ENCODE data around the gene ENO2.
A peak's percentile ranks its signal among the peaks of the same experiment; 100 is the strongest.
"Not testable (repeated sequence)": the region's sequence is repeated elsewhere in the genome, so short reads cannot be mapped to it uniquely, and the experiment has no call there.

The ENO2 gene

GRCh38 chr12:6867413-6868210, 46.8 kb upstream of the ENO2 start, which contains the start of gene TPI1:
TSS of gene TPI1 (plus strand) at chr12:6867531. CDS start at chr12:6867567, 36 bp downstream.
- Histone ChIP-seq H3K4me3 (IDR thresholded peaks at IDR 0.05; ENCODE audit: insufficient read depth, low read depth, low read length) (peak within 1 kb of the TSS; percentile 4), H2AFZ (ENCODE audit: low read depth) (peak within 1 kb of the TSS; percentile 57), H4K20me1 (ENCODE audit: insufficient read depth) (peaks cover 12% of the 10 kb centered on the region; the same call in 1 of the 2 replicates), H3K4me1 (ENCODE audit: low read depth, poor library complexity, severe bottlenecking) (peaks cover 40% of the 10 kb centered on the region), H3K27me3 (ENCODE audit: insufficient read depth, low read depth) (no peaks in the 10 kb centered on the region), H3K9ac (peak within 1 kb of the TSS; percentile 95), H3K79me2 (ENCODE audit: insufficient read depth, low read depth) (peaks cover 25% of the 10 kb centered on the region), H3K4me2 (peak within 1 kb of the TSS; percentile 88), H3K27ac (peak within 1 kb of the TSS; percentile 81), H3K36me3 (ENCODE audit: insufficient read depth) (no peaks in the 10 kb centered on the region; the same call in 1 of the 2 replicates)
- no peak for TF ChIP-seq CTCF (conservative IDR thresholded peaks at IDR 0.05; ENCODE audit: low read depth, low read length)

- H2AFZ ChIP-seq (ENCODE audit: low read depth), result no peak overlapping the region
- peak overlapping the region; percentile 95; the same call in 1 of the 2 replicates for H3K9ac ChIP-seq
- H4K20me1 ChIP-seq (ENCODE audit: insufficient read depth), result peaks cover 12% of the 10 kb centered on the region; the same call in 1 of the 2 replicates
- H3K36me3 ChIP-seq (ENCODE audit: insufficient read depth), result no peaks in the 10 kb centered on the region; the same call in 1 of the 2 replicates
- H3K27ac ChIP-seq, result peak overlapping the region; percentile 81
- no peak for TF ChIP-seq CTCF (conservative IDR thresholded peaks at IDR 0.05; ENCODE audit: low read depth, low read length)
- no peaks in the 10 kb centered on the region for H3K27me3 ChIP-seq (ENCODE audit: insufficient read depth, low read depth)
- peak overlapping the region; percentile 65 for H3K4me2 ChIP-seq
- peaks cover 25% of the 10 kb centered on the region for H3K79me2 ChIP-seq (ENCODE audit: insufficient read depth, low read depth)
- no peak overlapping the region for H3K4me3 ChIP-seq (IDR thresholded peaks at IDR 0.05; ENCODE audit: insufficient read depth, low read depth, low read length)
- peaks cover 40% of the 10 kb centered on the region for H3K4me1 ChIP-seq (ENCODE audit: low read depth, poor library complexity, severe bottlenecking)
These were observed 46.0 kb upstream of the ENO2 start for GRCh38 chr12:6868211-6869048.

- H2AFZ ChIP-seq (ENCODE audit: low read depth), result no peak overlapping the region
- peaks cover 12% of the 10 kb centered on the region; the same call in 1 of the 2 replicates for H4K20me1 ChIP-seq (ENCODE audit: insufficient read depth)
- H3K36me3 ChIP-seq (ENCODE audit: insufficient read depth), result no peaks in the 10 kb centered on the region; the same call in 1 of the 2 replicates
- H3K79me2 ChIP-seq (ENCODE audit: insufficient read depth, low read depth), result peaks cover 25% of the 10 kb centered on the region
- H3K4me1 ChIP-seq (ENCODE audit: low read depth, poor library complexity, severe bottlenecking), result peaks cover 47% of the 10 kb centered on the region
- H3K9ac ChIP-seq, result peak overlapping the region; percentile 95; the same call in 1 of the 2 replicates
- no peaks in the 10 kb centered on the region for H3K27me3 ChIP-seq (ENCODE audit: insufficient read depth, low read depth)
- no peak overlapping the region for H3K4me3 ChIP-seq (IDR thresholded peaks at IDR 0.05; ENCODE audit: insufficient read depth, low read depth, low read length)
- no peak overlapping the region; the same call in 1 of the 2 replicates for H3K27ac ChIP-seq
- TF ChIP-seq CTCF (conservative IDR thresholded peaks at IDR 0.05; ENCODE audit: low read depth, low read length), result peak; percentile 80
- peak overlapping the region; percentile 65 for H3K4me2 ChIP-seq
These were observed 45.0 kb upstream of the ENO2 start for GRCh38 chr12:6869049-6870021.

GRCh38 chr12:6870304-6870703, 44.1 kb upstream of the ENO2 start:
- peaks cover 12% of the 10 kb centered on the region; the same call in 1 of the 2 replicates for H4K20me1 ChIP-seq (ENCODE audit: insufficient read depth)
- not testable (repeated sequence) for H3K36me3 ChIP-seq (ENCODE audit: insufficient read depth); H3K27ac ChIP-seq; H3K9ac ChIP-seq; H3K27me3 ChIP-seq (ENCODE audit: insufficient read depth, low read depth); H2AFZ ChIP-seq (ENCODE audit: low read depth); H3K4me3 ChIP-seq (IDR thresholded peaks at IDR 0.05; ENCODE audit: insufficient read depth, low read depth, low read length)
- H3K4me2 ChIP-seq, result peak overlapping the region; percentile 3; the same call in 1 of the 2 replicates
- H3K79me2 ChIP-seq (ENCODE audit: insufficient read depth, low read depth), result peaks cover 25% of the 10 kb centered on the region
- peaks cover 53% of the 10 kb centered on the region for H3K4me1 ChIP-seq (ENCODE audit: low read depth, poor library complexity, severe bottlenecking)

All from KMS-11 (cell line).